ENCODE measurements around the gene RIT1. TPM values are rescaled to one million over a fixed set of nuclear protein-coding genes. Genes with fewer than 3 reads are reported as not detected.

RIT1 gene
- total RNA-seq, 1 experiment from 2014 or later = 26.4 TPM

DNA sequence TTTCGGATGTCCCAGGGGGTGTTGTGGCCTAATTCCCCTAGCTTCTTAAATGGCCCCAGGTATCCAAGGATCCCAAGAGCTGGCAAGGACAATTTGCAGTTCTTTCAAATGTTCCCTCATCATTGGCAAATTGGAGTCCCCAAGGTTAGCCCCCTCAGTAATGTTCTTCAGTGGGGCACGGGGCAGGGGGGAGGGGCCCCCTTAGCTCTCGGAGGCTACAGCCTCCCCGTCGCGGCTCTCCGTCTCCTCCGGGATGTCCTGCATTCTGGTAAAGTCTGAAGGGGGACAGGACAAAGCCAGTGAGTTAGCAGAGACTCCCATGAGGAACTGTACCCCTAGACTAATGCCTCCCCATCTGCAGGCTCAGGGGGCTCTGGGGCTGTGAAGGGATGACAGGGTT, 36.6 kb upstream of the RIT1 start:
- no peaks in the 10 kb centered on the region for H3K79me2 ChIP-seq (ENCODE audit: insufficient read depth, low read length)
- no peak overlapping the region for H3K27ac ChIP-seq (ENCODE audit: insufficient read length, low read depth, low read length)
- no peak overlapping the region for H2BK120ac ChIP-seq (ENCODE audit: low read depth, low read length, poor library complexity, severe bottlenecking)

More for the DNA sequence above, 36.6 kb upstream of the RIT1 start:
- Histone ChIP-seq H2BK20ac (ENCODE audit: low read depth, low read length, poor library complexity, severe bottlenecking) (no peak overlapping the region), H3K4me2 (ENCODE audit: insufficient read depth, insufficient read length, low read length) (no peak overlapping the region), H3K23me2 (ENCODE audit: insufficient read length, low read depth, low read length, poor library complexity, severe bottlenecking) (no peaks in the 10 kb centered on the region), H3K79me1 (ENCODE audit: insufficient read depth, low read depth, low read length, poor library complexity, severe bottlenecking) (no peaks in the 10 kb centered on the region), H3K9me3 (ENCODE audit: control insufficient read depth, low read depth, low read length) (no peaks in the 10 kb centered on the region), H3K27me3 (ENCODE audit: insufficient read depth, low read length) (no peaks in the 10 kb centered on the region), H2BK5ac (ENCODE audit: insufficient read length, low read length) (no peak overlapping the region), H3T11ph (ENCODE audit: low read length) (no peak overlapping the region), H4K8ac (replicated peaks; ENCODE audit: insufficient read length, low read depth, low read length) (no peak overlapping the region), H3K9ac (ENCODE audit: extremely low read depth, insufficient read length, low read length) (no peak overlapping the region), H4K5ac (ENCODE audit: insufficient read length, low read depth, low read length) (no peak overlapping the region), H2BK12ac (ENCODE audit: insufficient read length, low read depth, low read length) (no peak overlapping the region), H3K14ac (ENCODE audit: insufficient read depth, low read length) (no peak overlapping the region), H4K91ac (ENCODE audit: insufficient read length, low read depth, low read length) (no peak overlapping the region), H3K18ac (ENCODE audit: insufficient read length, low read depth, low read length) (no peak overlapping the region), H2AK5ac (ENCODE audit: insufficient read length, low read length) (no peak overlapping the region), H3K4ac (ENCODE audit: low read depth, low read length) (no peak overlapping the region), H3K56ac (ENCODE audit: insufficient read length, low read depth, low read length) (no peak overlapping the region), H3K4me1 (ENCODE audit: insufficient read depth, low read length) (no peaks in the 10 kb centered on the region), H4K20me1 (ENCODE audit: control insufficient read depth, insufficient read depth, insufficient read length) (no peaks in the 10 kb centered on the region), H2BK15ac (ENCODE audit: low read depth, low read length) (no peak overlapping the region), H2AFZ (ENCODE audit: low read length) (no peak overlapping the region), H3K23ac (ENCODE audit: insufficient read length, low read depth, low read length) (no peak overlapping the region)
- Mint-ChIP-seq H3K4me1 (peaks cover 16 to 25% of the 10 kb centered on the region in 2 experiments), H3K4me3 (no peak overlapping the region), H3K9me3 (no peaks in the 10 kb centered on the region), H3K36me3 (ENCODE audit: insufficient read depth in 1 of 3, low read depth in 3 of 3) (peaks cover 32 to 70% (median 47%) of the 10 kb centered on the region in 3 experiments; a peak in 6 of 7 replicates), H3K27ac (no peak overlapping the region), H3K27me3 (ENCODE audit: low read depth) (no peaks in the 10 kb centered on the region; the same call in 1 of the 2 replicates)
- TF ChIP-seq, protein P1, sequence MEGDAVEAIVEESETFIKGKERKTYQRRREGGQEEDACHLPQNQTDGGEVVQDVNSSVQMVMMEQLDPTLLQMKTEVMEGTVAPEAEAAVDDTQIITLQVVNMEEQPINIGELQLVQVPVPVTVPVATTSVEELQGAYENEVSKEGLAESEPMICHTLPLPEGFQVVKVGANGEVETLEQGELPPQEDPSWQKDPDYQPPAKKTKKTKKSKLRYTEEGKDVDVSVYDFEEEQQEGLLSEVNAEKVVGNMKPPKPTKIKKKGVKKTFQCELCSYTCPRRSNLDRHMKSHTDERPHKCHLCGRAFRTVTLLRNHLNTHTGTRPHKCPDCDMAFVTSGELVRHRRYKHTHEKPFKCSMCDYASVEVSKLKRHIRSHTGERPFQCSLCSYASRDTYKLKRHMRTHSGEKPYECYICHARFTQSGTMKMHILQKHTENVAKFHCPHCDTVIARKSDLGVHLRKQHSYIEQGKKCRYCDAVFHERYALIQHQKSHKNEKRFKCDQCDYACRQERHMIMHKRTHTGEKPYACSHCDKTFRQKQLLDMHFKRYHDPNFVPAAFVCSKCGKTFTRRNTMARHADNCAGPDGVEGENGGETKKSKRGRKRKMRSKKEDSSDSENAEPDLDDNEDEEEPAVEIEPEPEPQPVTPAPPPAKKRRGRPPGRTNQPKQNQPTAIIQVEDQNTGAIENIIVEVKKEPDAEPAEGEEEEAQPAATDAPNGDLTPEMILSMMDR (conservative IDR thresholded peaks at IDR 0.05) = no peak
- no peak for DNase-seq
- WGBS (ENCODE audit: extremely low coverage, insufficient read length, low lambda C conversion rate) = no CpG with 5 or more reads among the region's 8 CpGs
